Trophoblast cell (in vitro differentiated cells and primary cell): ENCODE measurements around the gene KRT73.

ENCODE experiments used
- DNase-seq, 2 donors: peaks; one replicate each; pipeline ENCODE4 v3.0.0-alpha.2; 2016
- H2AFZ ChIP-seq: 2 replicates; pipeline ENCODE4 v1.6.1; 2013; ENCODE audit warnings: low read length, moderate library complexity, mild to moderate bottlenecking; ENCODE audit not compliant: insufficient read depth, poor library complexity
- H2AK5ac ChIP-seq: 2 replicates; pipeline ENCODE4 v1.6.1; 2013; ENCODE audit warnings: mild to moderate bottlenecking, low read length
- H2BK120ac ChIP-seq: 2 replicates; pipeline ENCODE4 v1.6.1; 2013; ENCODE audit warnings: low read length, mild to moderate bottlenecking, moderate library complexity; ENCODE audit not compliant: insufficient read depth, poor library complexity
- H2BK12ac ChIP-seq: 2 replicates; pipeline ENCODE4 v1.6.1; 2013; ENCODE audit warnings: mild to moderate bottlenecking, low read length, moderate library complexity
- H2BK5ac ChIP-seq: 2 replicates; pipeline ENCODE4 v1.6.1; 2013; ENCODE audit warnings: low read length, low read depth, moderate library complexity, mild to moderate bottlenecking; ENCODE audit not compliant: poor library complexity
- H3K14ac ChIP-seq: 2 replicates; pipeline ENCODE4 v1.6.1; 2013; ENCODE audit warnings: mild to moderate bottlenecking, low read length
- H3K18ac ChIP-seq: 2 replicates; pipeline ENCODE4 v1.6.1; 2013; ENCODE audit warnings: mild to moderate bottlenecking, low read length
- H3K23ac ChIP-seq: 2 replicates; pipeline ENCODE4 v1.6.1; 2013; ENCODE audit warnings: low read length
- H3K27ac ChIP-seq: 2 replicates; pipeline ENCODE4 v1.5.1; 2013; ENCODE audit warnings: low read depth, mild to moderate bottlenecking, inconsistent platforms, low read length, moderate library complexity
- H3K27me3 ChIP-seq: 2 replicates; pipeline ENCODE4 v1.6.1; 2013; ENCODE audit warnings: inconsistent platforms, mild to moderate bottlenecking, low read length, moderate library complexity; ENCODE audit not compliant: insufficient read depth
- H3K36me3 ChIP-seq, 2 experiments: 1 replicate in 1 of 2; 2 replicates in 1 of 2; pipeline ENCODE4 v1.6.1; 2013; ENCODE audit warnings: low read length in 2 of 2, mild to moderate bottlenecking in 2 of 2, moderate library complexity in 1 of 2; ENCODE audit not compliant: insufficient read depth in 2 of 2, control insufficient read depth in 1 of 2
- H3K4ac ChIP-seq: 2 replicates; pipeline ENCODE4 v1.6.1; 2013; ENCODE audit warnings: low read depth, mild to moderate bottlenecking, low read length, moderate library complexity
- H3K4me1 ChIP-seq, 2 experiments: 1 replicate in 1 of 2; 2 replicates in 1 of 2; pipeline ENCODE4 v1.6.1; 2013; ENCODE audit warnings: low read length in 2 of 2, mild to moderate bottlenecking in 2 of 2, moderate library complexity in 1 of 2; ENCODE audit not compliant: insufficient read depth in 2 of 2, control insufficient read depth in 1 of 2
- H3K4me2 ChIP-seq: 2 replicates; pipeline ENCODE4 v1.6.1; 2013; ENCODE audit warnings: inconsistent platforms, mild to moderate bottlenecking, low read length, moderate library complexity
- H3K4me3 ChIP-seq: 2 replicates; pipeline ENCODE4 v1.5.1; 2013; ENCODE audit warnings: mild to moderate bottlenecking, low read depth, low read length, inconsistent platforms
- H3K79me1 ChIP-seq: one replicate; pipeline ENCODE4 v1.6.1; 2013; ENCODE audit warnings: low read length
- H3K79me2 ChIP-seq: 2 replicates; pipeline ENCODE4 v1.6.1; 2013; ENCODE audit warnings: low read length, mild to moderate bottlenecking; ENCODE audit not compliant: control insufficient read depth, insufficient read depth, poor library complexity
- H3K9ac ChIP-seq: 2 replicates; pipeline ENCODE4 v1.6.1; 2013; ENCODE audit warnings: mild to moderate bottlenecking, low read length
- H3K9me3 ChIP-seq: 2 replicates; pipeline ENCODE4 v1.6.1; 2013; ENCODE audit warnings: low read depth, mild to moderate bottlenecking, control low read depth, inconsistent platforms, low read length; ENCODE audit not compliant: insufficient read depth
- H4K12ac ChIP-seq: 2 replicates; pipeline ENCODE4 v1.6.1; 2013; ENCODE audit warnings: low read depth, mild to moderate bottlenecking, low read length, moderate library complexity
- H4K8ac ChIP-seq: 2 replicates; pipeline ENCODE4 v1.6.1; 2013; ENCODE audit warnings: low read depth, mild to moderate bottlenecking, low read length, moderate library complexity
- H4K91ac ChIP-seq: one replicate; pipeline ENCODE4 v1.6.1; 2013; ENCODE audit warnings: low read depth, mild to moderate bottlenecking, low read length, moderate library complexity
- WGBS: extraction: QIAGEN DNeasy Blood & Tissue Kit; methylation state at CpG from one replicate; pipeline ENCODE4 v1.1.7; 2013; ENCODE audit warnings: missing lambda C conversion rate; ENCODE audit not compliant: insufficient read length, insufficient coverage; ENCODE audit errors: extremely low coverage; 5-methylcytosine and 5-hydroxymethylcytosine counted together

The KRT73 gene

DNA sequence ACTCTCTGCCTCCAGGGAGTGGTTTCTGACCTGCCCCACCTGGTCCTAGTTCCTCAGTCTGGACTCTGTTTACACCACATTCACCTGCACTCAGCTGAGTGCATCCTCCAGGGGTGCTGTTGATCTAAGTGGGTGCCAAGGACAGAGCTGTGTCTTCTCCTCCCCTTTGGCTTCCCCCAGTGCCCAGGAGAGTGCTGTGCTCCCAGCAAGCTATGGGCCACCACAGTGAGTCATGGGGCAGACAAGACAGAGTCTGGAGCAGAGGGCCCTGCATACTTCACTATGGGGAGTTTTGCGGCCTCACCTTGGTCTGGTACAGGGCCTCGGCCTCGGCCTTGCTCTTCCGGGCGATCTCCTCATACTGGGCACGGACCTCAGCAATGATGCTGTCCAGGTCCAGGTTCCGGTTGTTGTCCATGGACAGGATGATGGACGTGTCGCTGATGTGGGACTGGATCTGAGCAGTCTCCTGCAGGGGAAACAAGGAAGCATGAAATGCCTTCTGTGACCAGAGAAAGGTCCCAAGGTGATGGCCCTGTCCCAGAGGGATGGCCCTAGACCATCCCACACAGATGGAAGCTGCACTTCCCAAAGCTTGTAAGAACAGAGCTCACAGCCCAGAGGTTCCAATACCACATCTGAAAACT, 4.9 kb downstream of the KRT73 start:
- no CpG with 5 or more reads among the region's 9 CpGs for WGBS
- Histone ChIP-seq H4K12ac (no peak overlapping the region), H3K4me1 (no peaks in the 10 kb centered on the region), H2AFZ (no peak overlapping the region), H3K9ac (no peak overlapping the region), H3K79me1 (no peaks in the 10 kb centered on the region), H3K36me3 (no peaks in the 10 kb centered on the region), H3K79me2 (no peaks in the 10 kb centered on the region), H3K4ac (no peak overlapping the region), H2AK5ac (no peak overlapping the region), H3K4me2 (no peak overlapping the region), H4K8ac (no peak overlapping the region), H2BK5ac (no peak overlapping the region), H4K91ac (no peak overlapping the region), H3K4me3 (no peak overlapping the region), H3K14ac (no peak overlapping the region), H2BK120ac (no peak overlapping the region), H2BK12ac (no peak overlapping the region), H3K18ac (no peak overlapping the region), H3K23ac (no peak overlapping the region), H3K27ac (no peak overlapping the region), H3K9me3 (peaks cover 3% of the 10 kb centered on the region), H3K27me3 (no peaks in the 10 kb centered on the region)
- DNase-seq = no peak

DNA sequence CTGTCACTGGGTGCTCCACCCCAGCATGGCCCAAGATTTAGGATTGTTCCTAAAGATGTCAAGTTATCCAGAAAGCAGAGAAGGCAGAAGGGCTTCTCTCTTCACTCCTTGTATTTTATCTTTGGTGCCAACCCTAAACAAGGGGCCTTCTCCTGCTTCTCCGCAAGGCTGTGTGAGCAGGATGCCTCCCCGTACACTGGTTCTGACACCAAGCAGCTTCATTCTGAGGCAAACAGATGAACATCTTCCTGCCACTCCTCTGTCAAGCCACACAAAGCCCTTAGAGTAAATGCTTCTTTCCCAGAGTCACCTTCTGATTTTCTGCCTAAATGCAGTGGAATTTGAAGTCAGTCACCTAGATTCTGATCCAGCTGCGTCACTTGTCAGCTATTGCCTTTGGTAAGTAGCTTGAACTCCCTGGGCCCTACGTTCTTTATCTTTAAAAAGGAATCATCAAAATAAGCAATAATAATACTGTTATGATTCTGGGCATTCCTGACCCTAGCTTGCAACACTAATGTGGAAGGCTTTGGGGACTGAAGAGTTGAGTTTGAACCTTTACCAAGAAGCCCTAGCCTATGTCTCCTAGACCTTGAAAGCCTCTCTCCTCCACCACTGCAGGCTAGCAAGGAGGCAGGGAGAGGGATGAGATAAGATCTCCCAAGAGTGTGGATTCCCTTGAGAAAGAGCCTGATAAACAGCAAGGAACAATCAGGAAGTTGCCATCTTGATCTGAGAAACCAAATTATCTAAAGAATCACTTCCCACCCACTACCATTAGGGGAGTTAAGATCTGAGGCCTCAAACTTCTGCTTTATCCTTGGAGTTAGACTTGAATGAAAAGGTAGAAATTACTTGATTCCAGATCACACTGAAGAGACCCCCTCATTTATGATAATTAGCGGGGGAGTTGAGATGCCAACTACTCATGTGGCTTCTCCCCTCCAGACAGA, 5.7 kb downstream of the KRT73 start:
- Histone ChIP-seq H2AFZ (no peak overlapping the region), H3K79me2 (no peaks in the 10 kb centered on the region), H4K8ac (no peak overlapping the region), H3K79me1 (no peaks in the 10 kb centered on the region), H3K27me3 (no peaks in the 10 kb centered on the region), H3K4ac (no peak overlapping the region), H3K18ac (no peak overlapping the region), H3K23ac (no peak overlapping the region), H2BK120ac (no peak overlapping the region), H3K4me2 (no peak overlapping the region), H2BK5ac (no peak overlapping the region), H4K12ac (no peak overlapping the region), H3K36me3 (no peaks in the 10 kb centered on the region), H2BK12ac (no peak overlapping the region), H3K9me3 (peaks cover 3% of the 10 kb centered on the region), H3K9ac (no peak overlapping the region), H3K4me1 (no peaks in the 10 kb centered on the region), H3K4me3 (no peak overlapping the region), H2AK5ac (no peak overlapping the region), H4K91ac (no peak overlapping the region), H3K27ac (no peak overlapping the region), H3K14ac (no peak overlapping the region)
- no CpG with 5 or more reads among the region's 5 CpGs for WGBS
- peak; percentile 51 to 75 for DNase-seq

DNA sequence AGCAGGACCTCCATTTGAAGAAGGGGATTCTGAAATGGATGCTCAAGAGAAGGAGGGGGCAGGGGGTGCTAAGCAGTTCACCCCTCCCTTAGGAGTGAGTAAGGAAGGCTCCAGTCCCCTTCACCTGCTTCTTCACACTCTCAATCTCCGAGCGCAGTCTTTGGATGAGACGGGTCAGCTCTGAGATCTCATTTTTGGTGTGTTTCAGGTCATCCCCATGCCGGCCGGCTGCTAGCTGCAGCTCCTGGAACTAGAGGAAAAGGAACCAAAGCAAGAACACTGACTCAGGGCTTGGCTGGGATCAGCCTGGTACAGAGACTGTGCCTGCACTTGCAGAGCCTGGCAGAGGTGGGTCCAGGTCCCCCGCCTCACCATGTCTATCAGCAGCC, 7.3 kb downstream of the KRT73 start:
- Histone ChIP-seq H2BK120ac (no peak overlapping the region), H4K91ac (no peak overlapping the region), H3K4me2 (no peak overlapping the region), H2BK5ac (no peak overlapping the region), H3K4me1 (no peaks in the 10 kb centered on the region), H3K27ac (no peak overlapping the region), H3K4me3 (no peak overlapping the region), H2BK12ac (no peak overlapping the region), H3K79me2 (no peaks in the 10 kb centered on the region), H2AFZ (no peak overlapping the region), H2AK5ac (no peak overlapping the region), H3K4ac (no peak overlapping the region), H4K8ac (no peak overlapping the region), H3K14ac (no peak overlapping the region), H3K27me3 (no peaks in the 10 kb centered on the region), H3K9me3 (peaks cover 3% of the 10 kb centered on the region), H4K12ac (no peak overlapping the region), H3K9ac (no peak overlapping the region), H3K18ac (no peak overlapping the region), H3K36me3 (no peaks in the 10 kb centered on the region), H3K79me1 (no peaks in the 10 kb centered on the region), H3K23ac (no peak overlapping the region)
- DNase-seq = no peak
- WGBS = no CpG with 5 or more reads among the region's 6 CpGs

DNA sequence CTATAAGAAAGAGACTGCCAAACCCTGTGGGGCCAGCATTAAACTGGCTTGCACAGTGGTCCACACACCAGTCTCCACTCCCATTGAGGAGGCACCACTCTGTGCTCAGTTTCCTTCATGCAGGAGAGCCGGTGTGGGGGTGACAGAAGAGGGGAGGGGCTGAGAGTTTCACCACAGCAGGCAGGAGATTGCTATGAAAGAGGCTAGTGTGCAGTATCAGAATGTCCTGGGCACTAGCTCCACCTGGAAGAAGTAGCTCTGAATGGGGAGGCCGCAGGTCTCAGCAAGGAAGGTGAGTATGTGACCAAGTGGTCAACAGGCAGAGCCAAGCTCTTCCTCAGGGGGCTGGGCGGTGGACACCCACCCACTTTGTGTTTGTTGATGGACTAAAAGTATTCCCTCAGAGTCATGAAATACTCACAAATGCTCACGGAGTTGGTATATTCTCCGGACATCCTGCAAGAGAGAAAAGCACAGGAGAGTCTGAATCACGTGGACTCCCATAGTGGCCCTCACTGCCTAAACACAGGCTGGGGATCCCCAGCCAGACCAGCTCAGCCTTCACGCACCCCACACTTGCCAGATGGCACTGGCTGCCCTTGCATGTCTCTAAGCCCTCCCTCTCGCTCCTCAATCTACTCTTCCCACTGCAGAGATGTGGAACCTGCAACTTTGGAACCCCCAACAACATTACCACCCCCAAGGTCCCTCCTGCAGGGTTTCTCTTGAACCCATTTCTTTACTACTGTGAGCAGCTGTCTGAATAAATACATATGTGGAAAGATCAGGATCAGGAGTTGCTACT, 9.3 kb downstream of the KRT73 start:
- Histone ChIP-seq H3K4me2 (no peak overlapping the region), H4K8ac (no peak overlapping the region), H3K14ac (no peak overlapping the region), H3K4me3 (no peak overlapping the region), H3K9me3 (peaks cover 6% of the 10 kb centered on the region), H3K79me2 (no peaks in the 10 kb centered on the region), H2AK5ac (no peak overlapping the region), H3K36me3 (no peaks in the 10 kb centered on the region), H3K27ac (no peak overlapping the region), H2BK120ac (no peak overlapping the region), H3K27me3 (no peaks in the 10 kb centered on the region), H3K4me1 (no peaks in the 10 kb centered on the region), H3K79me1 (no peaks in the 10 kb centered on the region), H2BK12ac (no peak overlapping the region), H3K23ac (no peak overlapping the region), H3K9ac (no peak overlapping the region), H4K12ac (no peak overlapping the region), H2AFZ (no peak overlapping the region), H3K4ac (no peak overlapping the region), H2BK5ac (no peak overlapping the region), H4K91ac (no peak overlapping the region), H3K18ac (no peak overlapping the region)
- no peak for DNase-seq
- no CpG with 5 or more reads among the region's 8 CpGs for WGBS
